Kidney tubule cell (primary cell): ENCODE results near the gene KRT20.

Experiments used
- DNase-seq: peaks from one replicate; pipeline ENCODE4 v3.0.0-alpha.2; 2018; ENCODE audit warnings: low spot score

Gene KRT20, protein sequence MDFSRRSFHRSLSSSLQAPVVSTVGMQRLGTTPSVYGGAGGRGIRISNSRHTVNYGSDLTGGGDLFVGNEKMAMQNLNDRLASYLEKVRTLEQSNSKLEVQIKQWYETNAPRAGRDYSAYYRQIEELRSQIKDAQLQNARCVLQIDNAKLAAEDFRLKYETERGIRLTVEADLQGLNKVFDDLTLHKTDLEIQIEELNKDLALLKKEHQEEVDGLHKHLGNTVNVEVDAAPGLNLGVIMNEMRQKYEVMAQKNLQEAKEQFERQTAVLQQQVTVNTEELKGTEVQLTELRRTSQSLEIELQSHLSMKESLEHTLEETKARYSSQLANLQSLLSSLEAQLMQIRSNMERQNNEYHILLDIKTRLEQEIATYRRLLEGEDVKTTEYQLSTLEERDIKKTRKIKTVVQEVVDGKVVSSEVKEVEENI

DNA sequence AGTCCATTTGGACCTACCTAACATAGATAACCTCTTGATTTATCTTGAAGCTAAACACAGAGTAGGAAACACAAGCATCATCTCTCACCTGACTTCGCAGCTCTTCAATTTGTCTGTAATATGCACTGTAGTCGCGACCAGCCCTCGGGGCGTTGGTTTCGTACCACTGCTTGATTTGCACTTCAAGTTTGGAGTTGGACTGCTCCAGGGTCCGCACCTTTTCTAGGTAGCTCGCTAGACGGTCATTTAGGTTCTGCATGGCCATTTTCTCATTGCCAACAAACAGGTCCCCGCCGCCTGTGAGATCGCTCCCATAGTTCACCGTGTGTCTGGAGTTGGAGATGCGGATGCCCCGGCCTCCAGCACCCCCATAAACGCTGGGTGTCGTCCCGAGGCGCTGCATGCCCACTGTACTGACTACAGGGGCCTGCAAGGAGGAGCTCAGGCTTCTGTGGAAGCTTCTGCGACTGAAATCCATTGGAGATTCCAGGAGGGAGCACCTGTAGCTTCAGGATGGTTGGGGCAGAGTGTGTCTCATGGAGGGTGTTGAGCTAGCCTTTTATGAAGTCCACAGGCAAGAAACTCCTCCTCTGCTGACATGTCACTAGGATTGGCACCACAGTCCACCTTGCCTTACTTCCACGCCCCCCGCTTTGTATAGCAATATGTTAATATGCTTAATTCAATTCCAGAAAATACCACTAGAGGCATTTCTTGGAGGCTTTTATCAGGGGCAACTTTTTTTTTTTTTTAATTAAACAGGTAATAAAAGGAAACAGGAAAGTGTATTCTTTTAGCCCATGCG is at the start of gene KRT20:
TSS of gene KRT20 (minus strand) at position 535 of the 805 bp plus-strand sequence. CDS start at position 478, 57 bp downstream.
- no peak for DNase-seq

DNA sequence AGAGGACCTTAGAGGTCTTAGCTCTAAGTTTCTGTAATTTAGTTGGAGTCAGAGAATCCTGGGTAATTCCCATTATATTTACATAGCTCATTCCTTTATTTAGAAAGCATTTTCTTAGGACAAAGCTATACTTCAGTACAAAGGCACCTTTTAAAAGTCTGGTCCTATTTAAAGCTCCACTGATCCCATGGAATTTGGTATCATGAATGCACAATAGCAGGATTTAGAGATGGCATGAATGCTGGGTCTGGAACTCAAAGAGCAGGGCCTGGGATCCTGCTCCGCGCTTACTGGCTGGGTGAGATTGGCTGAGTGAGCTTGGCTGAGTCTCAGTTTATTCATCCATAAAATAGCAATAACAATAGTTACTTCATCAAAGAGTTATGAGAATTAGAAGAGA is 47.6 kb upstream of the KRT20 start:
- peak; percentile 97 for DNase-seq

DNA sequence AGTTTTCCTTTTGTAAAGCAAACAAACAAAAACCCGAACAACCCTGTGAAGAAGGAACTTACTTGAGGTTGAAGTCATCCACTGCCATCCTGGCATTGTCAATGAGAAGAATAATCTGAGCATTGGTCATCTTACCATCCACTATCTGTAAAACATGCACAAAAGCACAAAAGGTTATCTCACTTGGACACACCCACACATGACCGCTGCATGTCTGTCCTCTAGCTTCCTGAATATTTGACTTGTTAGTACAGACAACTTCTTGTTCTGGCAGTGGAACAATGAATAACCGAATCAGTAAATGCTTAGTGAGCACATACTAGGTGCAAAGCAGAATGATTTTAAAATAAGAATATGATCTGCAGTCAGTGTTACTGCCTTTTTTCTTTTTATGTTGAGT is 46.3 kb upstream of the KRT20 start:
- DNase-seq: peak; percentile 84

DNA sequence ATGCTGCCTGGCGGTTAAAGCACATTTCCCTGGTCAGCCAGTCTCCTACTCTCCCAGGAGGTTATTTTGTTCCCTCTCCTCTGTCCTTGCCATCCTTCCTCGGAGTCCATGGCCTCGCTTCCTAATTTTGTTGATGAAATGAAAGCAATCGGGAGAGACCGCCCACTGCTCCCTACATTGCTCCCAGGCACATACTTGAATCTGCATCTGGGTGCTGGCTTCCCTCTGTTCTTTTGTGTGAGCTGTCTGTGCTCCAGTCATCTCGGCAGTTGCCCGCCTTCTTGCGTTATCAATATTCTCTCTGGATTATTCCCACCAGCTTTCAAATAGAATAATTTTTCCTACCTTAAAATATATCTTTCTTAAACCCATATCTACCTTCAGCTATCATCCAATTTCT is 41.3 kb upstream of the KRT20 start:
- no peak for DNase-seq

GRCh38 chr17:40922239-40922638 is 37.2 kb upstream of the KRT20 start:
- peak; percentile 93 for DNase-seq

GRCh38 chr17:40921026-40921425 is 36.0 kb upstream of the KRT20 start:
- no peak for DNase-seq

DNA sequence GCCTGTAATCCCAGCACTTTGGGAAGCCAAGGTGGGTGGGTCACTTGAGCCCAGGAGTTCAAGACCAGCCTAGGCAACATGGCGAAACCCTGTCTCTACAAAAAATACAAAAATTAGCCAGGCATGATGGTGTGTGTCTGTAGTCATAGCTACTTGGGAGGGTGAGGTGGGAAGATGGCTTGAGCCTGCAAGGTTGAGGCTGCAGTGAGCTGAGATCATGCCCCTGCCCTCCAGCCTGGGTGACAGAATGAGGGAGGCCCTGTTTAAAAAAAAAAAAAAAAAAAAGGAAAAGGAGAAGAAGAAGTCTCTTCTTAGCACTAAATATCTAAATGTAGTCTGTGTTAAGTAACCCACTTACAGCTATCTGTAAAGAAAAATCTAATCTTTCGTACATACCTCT is 32.1 kb upstream of the KRT20 start:
- peak; percentile 65 for DNase-seq

DNA sequence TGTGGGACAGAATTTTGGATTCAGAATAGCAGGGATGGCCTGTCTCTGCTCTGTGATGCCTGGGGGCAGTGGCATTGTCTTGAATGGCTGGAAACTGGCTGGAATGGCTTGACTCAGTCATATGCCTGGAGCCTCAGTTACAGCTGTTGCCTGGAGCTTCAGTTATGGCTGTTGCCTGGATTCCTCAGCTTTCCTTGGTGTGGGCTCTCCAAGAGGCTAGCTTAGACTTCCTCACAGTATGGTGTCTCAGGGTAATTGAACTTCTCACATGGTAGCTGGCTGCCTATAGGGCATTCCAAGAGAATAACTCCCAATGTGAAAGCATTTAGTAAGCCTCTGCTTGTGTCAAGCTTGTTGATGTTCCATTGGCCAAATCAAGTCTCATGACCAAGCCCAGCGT is 31.3 kb upstream of the KRT20 start:
- DNase-seq: peak; percentile 22

GRCh38 chr17:40915721-40916256 is 30.7 kb upstream of the KRT20 start:
- peak; percentile 94 for DNase-seq

GRCh38 chr17:40915199-40915661 is 30.2 kb upstream of the KRT20 start:
- DNase-seq: peak; percentile 100

DNA sequence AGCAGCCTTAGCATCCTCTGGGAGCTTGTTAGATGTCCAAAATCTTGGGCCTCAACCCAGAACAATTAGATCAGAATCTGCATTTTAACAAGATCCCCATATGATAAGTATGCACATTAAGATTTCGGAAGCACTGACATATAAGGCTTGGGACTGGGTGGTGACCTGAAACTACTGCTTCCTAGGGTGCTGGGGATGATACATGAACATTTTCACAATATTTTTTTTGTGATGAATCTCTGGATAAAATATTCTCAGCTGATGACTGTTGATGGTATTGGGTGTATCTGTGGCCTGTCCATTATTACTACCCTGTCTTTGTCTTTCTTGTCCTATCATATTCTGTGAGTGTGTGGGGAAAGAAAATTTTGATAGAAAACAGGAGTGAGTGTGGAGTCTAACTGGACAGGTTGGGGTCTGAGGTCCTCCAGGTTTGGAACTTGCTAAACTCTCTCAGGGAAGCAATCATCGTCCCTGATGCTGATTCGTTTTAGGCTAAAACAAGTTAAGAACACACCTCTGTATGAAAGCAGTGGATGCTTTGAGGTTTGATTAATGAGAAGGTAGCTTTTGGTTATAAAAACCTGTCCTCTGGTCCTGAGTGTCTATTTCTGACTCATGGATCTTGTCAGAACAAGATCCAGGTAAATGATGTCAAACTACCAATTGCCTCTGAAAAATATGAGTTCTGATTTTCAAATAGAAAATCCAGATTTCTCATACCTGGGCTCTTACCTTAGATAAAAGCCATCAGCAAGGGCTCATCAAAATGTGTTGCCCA is 29.2 kb upstream of the KRT20 start:
- peak; percentile 38 for DNase-seq

DNA sequence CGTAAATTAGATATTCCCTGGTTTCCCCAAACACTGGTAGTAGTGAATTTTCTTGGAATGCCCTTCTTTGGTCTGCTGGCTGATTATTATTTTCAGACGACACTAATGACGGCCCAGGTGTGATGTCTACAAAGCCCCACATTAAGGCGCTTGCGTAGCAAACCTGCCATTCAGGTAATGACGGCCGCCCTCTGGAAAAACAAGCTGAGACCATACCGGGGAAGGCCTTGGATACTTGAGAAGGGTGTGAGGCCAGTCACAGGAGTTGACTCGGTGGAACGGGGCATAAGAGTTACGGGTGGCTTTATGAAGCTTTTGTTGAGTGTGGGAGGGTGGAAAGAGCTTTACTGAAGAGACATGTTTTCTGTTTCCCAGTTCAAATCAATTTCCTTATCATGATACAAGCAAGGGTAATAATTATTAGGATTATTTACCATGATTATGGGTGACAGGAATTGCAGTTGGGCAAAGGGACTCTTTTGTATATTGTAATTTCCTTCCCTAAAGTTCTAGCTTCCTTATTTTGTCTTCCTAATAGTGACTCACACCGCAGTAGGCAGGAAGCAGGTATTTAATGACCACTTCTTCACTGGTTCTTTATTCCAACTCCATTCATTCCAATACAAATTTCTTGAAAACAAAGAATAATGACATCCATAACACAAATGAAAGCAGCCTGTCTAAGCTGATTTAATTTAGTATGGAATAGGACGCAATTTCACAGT is 27.6 kb upstream of the KRT20 start:
- DNase-seq: peak; percentile 69

DNA sequence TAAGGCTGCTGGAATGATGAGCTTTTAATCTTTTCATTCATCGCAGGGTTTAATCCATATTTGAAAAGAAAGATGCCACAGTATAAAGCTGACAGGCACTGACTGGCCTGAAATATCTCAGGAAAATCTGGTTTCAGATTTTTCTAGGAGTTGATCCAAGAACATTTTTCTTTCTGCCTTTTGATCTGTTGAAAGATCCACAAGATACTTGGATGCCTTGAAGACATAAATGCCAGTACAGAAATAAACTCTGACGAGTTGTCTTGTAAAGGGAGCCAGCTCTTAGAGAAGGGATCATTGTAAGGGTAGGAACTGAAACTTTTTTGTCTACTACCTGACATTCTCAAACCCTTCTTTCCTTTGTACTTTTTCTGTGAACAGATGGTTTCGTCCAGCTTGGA is 25.4 kb upstream of the KRT20 start:
- no peak for DNase-seq

GRCh38 chr17:40909755-40910154 is 24.7 kb upstream of the KRT20 start:
- no peak for DNase-seq

GRCh38 chr17:40909351-40909750 is 24.3 kb upstream of the KRT20 start:
- DNase-seq: peak; percentile 98

DNA sequence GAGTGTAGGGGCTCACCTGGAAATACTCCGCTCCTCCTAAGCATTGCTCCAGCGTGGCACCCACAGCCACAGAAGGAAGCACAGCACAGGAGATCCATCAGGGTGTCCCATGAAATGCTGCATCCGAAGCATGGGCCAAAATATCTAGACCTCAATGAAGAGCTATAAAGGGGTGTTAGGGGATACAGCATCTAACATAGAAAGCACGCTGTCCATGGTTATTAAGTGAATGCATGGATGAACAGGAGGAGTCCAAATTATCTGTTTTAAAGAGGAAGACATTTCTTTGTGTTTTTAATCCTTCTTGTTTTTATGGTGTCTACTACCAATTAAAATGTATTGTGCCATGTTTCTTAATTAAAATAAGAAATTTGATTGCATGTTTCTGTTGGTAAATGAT is 21.6 kb upstream of the KRT20 start:
- DNase-seq: no peak

- no peak for DNase-seq
Observed at GRCh38 chr17:40905370-40905769, 20.3 kb upstream of the KRT20 start.

GRCh38 chr17:40903129-40903847 is 18.2 kb upstream of the KRT20 start:
- DNase-seq: peak; percentile 99

GRCh38 chr17:40902498-40902897 is 17.5 kb upstream of the KRT20 start:
- no peak for DNase-seq

DNA sequence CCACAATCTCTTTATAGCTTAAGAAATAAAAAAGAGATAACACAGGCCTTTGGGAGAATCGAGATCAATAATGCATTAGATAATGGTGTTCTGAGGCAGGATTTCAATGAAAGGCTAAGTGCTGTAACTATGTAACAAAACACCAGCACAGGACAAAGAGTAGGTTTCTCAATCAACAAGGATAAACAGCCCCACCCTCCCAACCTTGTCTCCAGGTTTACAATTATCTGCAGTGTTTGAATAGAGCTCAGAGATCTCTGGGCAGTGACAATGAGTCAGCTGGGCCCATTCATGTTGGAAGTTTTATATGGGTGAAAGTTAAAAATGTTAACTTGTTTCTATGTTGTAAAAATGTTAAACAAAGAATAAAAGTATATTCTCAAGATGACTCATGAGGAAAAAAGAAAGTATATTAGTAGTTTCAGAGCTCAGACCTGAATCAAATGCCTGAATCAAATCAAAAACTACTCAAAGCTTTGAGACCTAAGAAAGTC is 17.0 kb upstream of the KRT20 start:
- DNase-seq: peak; percentile 94
